Suprapubic skin (tissue), 4 donors: ENCODE results near the gene PLXNA1. TPM values are rescaled to one million over a fixed set of nuclear protein-coding genes. Genes with fewer than 3 reads are reported as not detected.

Experiments used
- DNase-seq, 2 donors: peaks; one replicate each; pipeline ENCODE4 v3.0.0-alpha.2; 2019; ENCODE audit warnings: low spot score in 2 of 2
- H3K27ac ChIP-seq: fragments of 200-600 bp; sonication (generic); one replicate; pipeline ENCODE4 v1.5.1; 2019
- H3K27me3 ChIP-seq: fragments of 200-600 bp; sonication (generic); one replicate; pipeline ENCODE4 v1.5.1; 2019
- H3K36me3 ChIP-seq: fragments of 200-600 bp; sonication (generic); one replicate; pipeline ENCODE4 v1.5.1; 2019
- H3K4me1 ChIP-seq: fragments of 200-600 bp; sonication (generic); one replicate; pipeline ENCODE4 v1.5.1; 2019
- H3K4me3 ChIP-seq: fragments of 200-600 bp; sonication (generic); one replicate; pipeline ENCODE4 v1.5.1; 2019; ENCODE audit warnings: mild to moderate bottlenecking
- H3K9me3 ChIP-seq: fragments of 200-600 bp; sonication (generic); one replicate; pipeline ENCODE4 v1.5.1; 2019
- EP300 ChIP-seq: sonication (generic); formaldehyde crosslinking; IDR thresholded peaks from one replicate; pipeline ENCODE4 v1.6.1; 2017; ENCODE audit warnings: antibody characterized with exemption
- POLR2A ChIP-seq, 2 donors: fragments of 450-650 bp; IDR thresholded peaks; one replicate each; pipeline ENCODE4 v1.6.1; 2017; ENCODE audit warnings: antibody characterized with exemption in 2 of 2, mild to moderate bottlenecking in 2 of 2, moderate library complexity in 2 of 2
- POLR2AphosphoS5 ChIP-seq, 3 donors: sonication (generic); formaldehyde crosslinking; IDR thresholded peaks; one replicate each; pipeline ENCODE4 v1.6.1; 2017; ENCODE audit warnings: antibody characterized with exemption in 3 of 3
- WGBS: methylation state at CpG from one replicate; pipeline ENCODE4 v1.1.5; 2018; 5-methylcytosine and 5-hydroxymethylcytosine counted together
- total RNA-seq, 4 donors: library from RNA; depleted of rRNA; stranded (reverse); fragments of >200 nt; gene quantifications; one replicate each; pipeline ENCODE4 v1.1.0, GENCODE V29; 2016
- TF ChIP-seq, protein P1 (sequence below), 2 donors: fragments of 200-600 bp in 1 of 2; fragments of 450-650 bp in 1 of 2; sonication (generic) in 1 of 2; IDR thresholded peaks; one replicate each; pipeline ENCODE4 v1.5.1; 2016 to 2019; ENCODE audit warnings: antibody characterized with exemption in 2 of 2, mild to moderate bottlenecking in 1 of 2, moderate library complexity in 1 of 2

Gene PLXNA1
- total RNA-seq, 4 donors from 2014 or later, result 48.4 to 77.9 (median 59.4) TPM

GRCh38 chr3:127009531-127009930 is 26.6 kb downstream of the PLXNA1 start:
- H3K27me3 ChIP-seq, result no peaks in the 10 kb centered on the region

GRCh38 chr3:127011270-127011992 is 28.5 kb downstream of the PLXNA1 start:
- Histone ChIP-seq H3K9me3 (no peaks in the 10 kb centered on the region), H3K36me3 (peaks cover 79% of the 10 kb centered on the region)
- TF ChIP-seq POLR2A (IDR thresholded peaks at IDR 0.05) (no peak), EP300 (no peak), POLR2AphosphoS5 (IDR thresholded peaks at IDR 0.05) (no peak)
- TF ChIP-seq, protein P1, sequence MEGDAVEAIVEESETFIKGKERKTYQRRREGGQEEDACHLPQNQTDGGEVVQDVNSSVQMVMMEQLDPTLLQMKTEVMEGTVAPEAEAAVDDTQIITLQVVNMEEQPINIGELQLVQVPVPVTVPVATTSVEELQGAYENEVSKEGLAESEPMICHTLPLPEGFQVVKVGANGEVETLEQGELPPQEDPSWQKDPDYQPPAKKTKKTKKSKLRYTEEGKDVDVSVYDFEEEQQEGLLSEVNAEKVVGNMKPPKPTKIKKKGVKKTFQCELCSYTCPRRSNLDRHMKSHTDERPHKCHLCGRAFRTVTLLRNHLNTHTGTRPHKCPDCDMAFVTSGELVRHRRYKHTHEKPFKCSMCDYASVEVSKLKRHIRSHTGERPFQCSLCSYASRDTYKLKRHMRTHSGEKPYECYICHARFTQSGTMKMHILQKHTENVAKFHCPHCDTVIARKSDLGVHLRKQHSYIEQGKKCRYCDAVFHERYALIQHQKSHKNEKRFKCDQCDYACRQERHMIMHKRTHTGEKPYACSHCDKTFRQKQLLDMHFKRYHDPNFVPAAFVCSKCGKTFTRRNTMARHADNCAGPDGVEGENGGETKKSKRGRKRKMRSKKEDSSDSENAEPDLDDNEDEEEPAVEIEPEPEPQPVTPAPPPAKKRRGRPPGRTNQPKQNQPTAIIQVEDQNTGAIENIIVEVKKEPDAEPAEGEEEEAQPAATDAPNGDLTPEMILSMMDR (IDR thresholded peaks at IDR 0.05), result no peak

More at GRCh38 chr3:127009531-127009930, 26.6 kb downstream of the PLXNA1 start:
- 70% methylated on average over 10 of the region's 10 CpGs for WGBS
- no peak overlapping the region for H3K4me3 ChIP-seq
- H3K27ac ChIP-seq, result no peak overlapping the region
- H3K4me1 ChIP-seq, result peaks cover 20% of the 10 kb centered on the region
- TF ChIP-seq, protein P1 (IDR thresholded peaks at IDR 0.05), result no peak
- TF ChIP-seq POLR2A (IDR thresholded peaks at IDR 0.05) (no peak), EP300 (no peak), POLR2AphosphoS5 (IDR thresholded peaks at IDR 0.05) (no peak)
- no peaks in the 10 kb centered on the region for H3K9me3 ChIP-seq
- peaks cover 64% of the 10 kb centered on the region for H3K36me3 ChIP-seq
- DNase-seq, result no peak

GRCh38 chr3:127012091-127012490 is 29.2 kb downstream of the PLXNA1 start:
- DNase-seq, result no peak
- H3K9me3 ChIP-seq, result no peaks in the 10 kb centered on the region
- no peak overlapping the region for H3K4me3 ChIP-seq
- H3K27me3 ChIP-seq, result no peaks in the 10 kb centered on the region
- 98% methylated on average over 7 of the region's 15 CpGs for WGBS
- TF ChIP-seq POLR2AphosphoS5 (IDR thresholded peaks at IDR 0.05) (no peak), POLR2A (IDR thresholded peaks at IDR 0.05) (no peak), EP300 (no peak)
- TF ChIP-seq, protein P1 (IDR thresholded peaks at IDR 0.05), result no peak
- H3K4me1 ChIP-seq, result peaks cover 27% of the 10 kb centered on the region
- H3K27ac ChIP-seq, result no peak overlapping the region
- H3K36me3 ChIP-seq, result peaks cover 86% of the 10 kb centered on the region

More at GRCh38 chr3:127011270-127011992, 28.5 kb downstream of the PLXNA1 start:
- no peak overlapping the region for H3K4me3 ChIP-seq
- WGBS, result 88% methylated on average over 6 of the region's 8 CpGs
- no peaks in the 10 kb centered on the region for H3K27me3 ChIP-seq
- no peak for DNase-seq
- no peak overlapping the region for H3K27ac ChIP-seq
- H3K4me1 ChIP-seq, result peaks cover 27% of the 10 kb centered on the region

DNA sequence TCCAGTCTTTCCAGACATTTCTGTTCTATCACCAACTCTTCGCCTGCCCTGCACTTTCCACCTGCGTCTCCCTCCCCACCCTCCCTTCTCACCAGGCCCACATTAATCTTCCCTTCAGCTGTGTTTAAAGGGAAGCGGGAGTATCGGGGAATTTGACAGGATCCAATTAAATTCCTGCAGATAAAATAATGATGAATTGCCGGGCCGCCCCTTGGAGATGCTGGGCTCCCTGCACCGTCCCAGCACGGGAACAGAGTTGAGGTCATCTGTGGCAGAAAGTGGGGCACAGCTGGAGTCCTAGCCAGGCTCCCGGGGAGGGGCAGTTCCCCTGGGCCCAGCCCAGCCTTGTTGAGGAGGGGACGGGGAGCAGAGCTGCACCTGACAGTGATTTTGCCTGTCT is 30.3 kb downstream of the PLXNA1 start:
- Histone ChIP-seq H3K27me3 (no peaks in the 10 kb centered on the region), H3K4me3 (no peak overlapping the region), H3K36me3 (peaks cover 90% of the 10 kb centered on the region), H3K9me3 (no peaks in the 10 kb centered on the region), H3K27ac (no peak overlapping the region), H3K4me1 (peaks cover 26% of the 10 kb centered on the region)
- TF ChIP-seq POLR2AphosphoS5 (IDR thresholded peaks at IDR 0.05) (no peak), POLR2A (IDR thresholded peaks at IDR 0.05) (no peak), EP300 (no peak)
- TF ChIP-seq, protein P1 (IDR thresholded peaks at IDR 0.05), result no peak
- 86% methylated on average over 9 of the region's 10 CpGs for WGBS
- DNase-seq, result no peak

- Histone ChIP-seq H3K4me1 (peaks cover 20% of the 10 kb centered on the region), H3K36me3 (peaks cover 91% of the 10 kb centered on the region), H3K9me3 (no peaks in the 10 kb centered on the region), H3K27me3 (no peaks in the 10 kb centered on the region), H3K4me3 (no peak overlapping the region), H3K27ac (no peak overlapping the region)
- TF ChIP-seq EP300 (no peak), POLR2A (IDR thresholded peaks at IDR 0.05) (no peak)
- TF ChIP-seq, protein P1 (IDR thresholded peaks at IDR 0.05), result no peak
- WGBS, result 94% methylated on average over 42 of the region's 50 CpGs
- no peak for DNase-seq
Observed at GRCh38 chr3:127013758-127014535, 31.0 kb downstream of the PLXNA1 start.
